NCI-H748 (cell line): ENCODE data around the gene DOC2B.
A peak's percentile ranks its signal among the peaks of the same experiment; 100 is the strongest.
"Not testable (repeated sequence)": the region's sequence is repeated elsewhere in the genome, so short reads cannot be mapped to it uniquely, and the experiment has no call there.

Experiments
- DNase-seq: peaks from one replicate; lab custom pipeline; 2025; ENCODE audit not compliant: unreplicated experiment; lab: John Stamatoyannopoulos, UW

The DOC2B gene

GRCh38 chr17:181245-182049, at the start of gene DOC2B:
Gene DOC2B, minus strand, starts transcription at chr17:181650. Its CDS starts 171 bp downstream, at chr17:181479.
- DNase-seq, result peak; percentile 63

DNA sequence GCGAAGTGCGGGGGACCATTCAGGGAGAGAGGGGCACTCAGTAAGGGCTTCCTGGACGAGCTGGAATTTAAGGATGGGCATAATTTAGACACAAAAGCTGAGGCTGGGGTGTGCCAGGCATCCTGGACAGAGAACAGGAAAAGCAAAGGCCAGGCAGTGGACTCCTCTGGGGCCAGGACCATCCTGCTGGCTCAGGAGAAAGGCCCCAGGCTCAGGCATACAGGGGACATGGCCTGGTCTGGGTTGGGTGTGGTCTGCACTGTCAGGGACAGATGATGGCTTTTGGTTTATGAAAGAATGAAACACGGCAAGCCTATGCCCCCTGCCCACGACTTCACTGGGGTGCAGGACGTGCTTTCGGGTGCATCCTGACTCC, 48.9 kb upstream of the DOC2B start:
- DNase-seq, result no peak

DNA sequence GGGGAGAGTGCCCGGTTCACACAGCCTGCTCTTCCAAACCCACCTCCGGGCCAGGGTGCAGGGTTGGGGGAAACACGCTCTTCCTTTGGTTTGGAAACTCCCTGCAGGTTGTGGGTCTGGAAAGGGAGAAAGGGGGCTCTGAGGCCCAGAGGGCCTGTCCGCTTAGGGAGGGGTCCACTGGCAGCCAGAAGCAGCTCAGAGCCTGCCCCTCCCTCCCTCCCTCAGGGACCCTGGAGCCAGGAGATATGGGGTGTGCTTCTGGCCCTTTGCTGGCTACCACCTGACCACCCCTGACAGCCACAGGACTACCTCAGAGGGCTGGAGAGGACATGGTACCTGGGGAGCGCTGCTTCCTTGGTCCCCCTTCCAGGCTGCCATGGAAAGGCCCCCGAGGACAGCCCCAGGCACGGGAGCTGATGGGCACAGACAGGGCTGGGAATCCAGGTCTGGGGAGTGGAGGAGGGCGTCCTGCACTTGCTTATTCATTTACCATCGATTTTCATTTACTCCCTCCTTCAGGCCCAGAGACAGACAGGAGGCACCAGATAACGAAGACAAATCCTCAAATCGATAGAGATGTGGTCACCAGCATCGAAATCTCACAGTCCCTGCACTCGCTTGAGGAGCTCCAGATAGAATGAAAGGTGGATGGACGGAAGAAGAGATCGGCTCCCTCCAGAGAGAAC, 48.4 kb upstream of the DOC2B start:
- no peak for DNase-seq

- no peak for DNase-seq
Observed at GRCh38 chr17:228951-229708, 47.7 kb upstream of the DOC2B start.

- no peak for DNase-seq
Observed at GRCh38 chr17:227946-228615, 46.6 kb upstream of the DOC2B start.

DNA sequence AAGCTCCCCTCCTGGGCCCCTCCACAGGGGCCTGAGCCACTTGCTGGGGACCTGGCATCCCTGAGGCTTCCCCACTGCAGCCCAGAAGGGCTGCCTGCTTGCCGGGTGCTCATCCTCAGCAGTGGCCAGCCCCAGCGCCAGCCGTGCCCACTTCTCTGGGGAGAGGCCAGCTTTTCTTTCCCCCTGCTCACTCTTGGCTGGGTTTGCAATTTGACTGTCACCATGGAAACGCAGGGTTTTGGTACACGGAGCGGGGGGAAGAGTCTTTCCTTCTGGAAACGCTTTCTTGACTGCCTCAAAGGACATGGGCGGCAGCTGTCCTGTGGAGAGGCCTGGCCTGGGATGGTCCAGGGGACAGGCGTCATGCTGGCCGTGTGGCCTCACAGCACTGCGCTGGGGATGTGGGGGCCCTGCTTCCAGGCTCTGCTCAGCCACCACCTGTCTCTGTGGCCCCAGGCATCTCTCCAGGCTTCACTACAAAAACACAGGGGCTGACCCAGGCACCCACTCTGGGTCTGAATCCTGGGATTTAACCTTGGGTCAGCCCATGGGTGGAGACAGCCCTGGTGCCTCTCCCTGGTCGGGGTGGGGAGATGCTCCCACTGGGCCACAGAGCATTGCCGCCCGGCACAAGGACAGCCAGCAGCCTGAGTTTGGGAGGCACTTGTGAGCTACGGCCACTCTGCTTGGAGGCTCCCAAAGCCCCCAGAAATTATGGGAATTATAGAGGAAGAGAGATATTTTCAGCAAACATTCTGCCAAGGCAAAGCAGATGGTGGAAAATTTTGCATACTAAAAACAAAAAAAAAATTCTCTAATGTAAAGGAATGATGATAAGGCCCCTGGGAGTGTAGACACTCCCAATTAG, 45.9 kb upstream of the DOC2B start:
- peak; percentile 19 for DNase-seq

DNA sequence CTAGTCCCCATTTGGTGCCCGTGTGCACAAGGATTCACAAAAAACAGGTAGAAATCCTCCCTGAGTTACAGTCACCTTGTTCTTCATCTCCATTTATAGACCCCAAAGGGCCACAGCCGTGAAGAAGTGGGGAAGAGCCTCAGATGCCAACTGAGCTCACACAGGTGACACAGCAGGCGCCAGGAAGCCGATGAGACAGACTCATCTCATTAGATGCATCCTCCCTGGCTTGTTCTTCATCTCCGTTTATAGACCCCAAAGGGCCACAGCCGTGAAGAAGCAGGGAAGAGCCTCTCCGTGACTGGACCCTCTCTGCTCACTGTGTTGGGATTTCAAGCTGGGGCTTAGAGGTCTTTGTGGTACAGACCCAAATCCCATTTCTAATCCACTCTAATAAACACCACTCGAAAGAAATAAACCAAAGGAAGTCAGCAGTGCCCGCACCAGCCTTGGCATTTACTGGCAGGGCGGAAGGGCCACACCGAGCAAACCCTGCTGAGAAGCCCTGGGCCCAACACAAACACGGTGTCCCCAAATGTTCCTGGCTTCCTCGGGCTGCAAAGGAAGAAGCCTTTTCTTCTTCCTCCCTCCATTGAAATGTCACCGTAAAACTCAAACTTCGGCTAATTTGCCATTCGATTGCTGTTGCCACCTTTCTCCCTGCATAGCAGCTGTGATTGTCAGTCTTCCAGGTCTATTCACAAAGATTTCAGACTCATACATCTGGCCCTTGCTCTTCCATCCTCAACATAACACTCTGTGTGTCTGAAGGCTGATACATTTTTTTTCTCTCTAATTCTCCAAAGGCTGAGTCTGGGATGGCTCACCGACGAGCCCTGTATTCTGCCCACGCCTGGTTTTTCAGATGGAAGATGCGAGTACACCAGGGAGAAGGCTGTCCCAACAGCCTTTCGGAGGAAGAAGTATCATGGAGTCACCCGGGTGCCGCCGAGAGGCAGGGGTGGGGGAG, 44.9 kb upstream of the DOC2B start:
- no peak for DNase-seq

DNA sequence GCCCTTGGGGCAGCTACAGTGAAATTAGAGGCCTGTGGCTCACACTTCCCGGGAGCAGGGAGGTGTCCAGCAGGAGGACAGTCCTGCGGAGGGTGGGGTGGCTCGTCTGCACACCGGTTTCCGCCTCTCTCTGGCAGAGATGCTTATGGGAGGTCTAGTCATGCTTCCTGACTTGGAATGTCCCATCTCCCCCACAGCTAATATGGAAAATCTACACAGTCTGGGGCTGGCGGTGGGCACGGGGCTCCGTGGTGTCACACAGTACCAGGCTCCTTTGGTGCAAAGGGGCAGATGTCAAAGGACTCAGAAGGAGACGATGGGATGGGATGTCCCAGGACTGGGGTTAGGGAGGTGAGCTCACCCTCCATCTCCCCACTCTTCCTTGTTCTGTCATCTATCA, 44.1 kb upstream of the DOC2B start:
- DNase-seq, result no peak

DNA sequence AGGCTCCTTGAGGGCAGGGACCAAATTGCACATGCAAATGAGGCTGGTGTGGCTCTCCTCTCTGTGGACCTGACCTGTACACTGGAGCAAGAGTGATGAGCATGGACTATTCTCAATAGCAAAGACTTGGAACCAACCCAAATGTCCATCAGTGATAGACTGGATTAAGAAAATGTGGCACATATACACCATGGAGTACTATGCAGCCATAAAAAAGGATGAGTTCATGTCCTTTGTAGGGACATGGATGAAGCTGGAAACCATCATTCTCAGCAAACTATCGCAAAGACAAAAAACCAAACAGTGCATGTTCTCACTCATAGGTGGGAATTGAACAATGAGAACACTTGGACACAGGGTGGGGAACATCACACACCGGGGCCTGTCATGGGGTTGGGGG, 43.1 kb upstream of the DOC2B start:
- not testable (repeated sequence) for DNase-seq

DNA sequence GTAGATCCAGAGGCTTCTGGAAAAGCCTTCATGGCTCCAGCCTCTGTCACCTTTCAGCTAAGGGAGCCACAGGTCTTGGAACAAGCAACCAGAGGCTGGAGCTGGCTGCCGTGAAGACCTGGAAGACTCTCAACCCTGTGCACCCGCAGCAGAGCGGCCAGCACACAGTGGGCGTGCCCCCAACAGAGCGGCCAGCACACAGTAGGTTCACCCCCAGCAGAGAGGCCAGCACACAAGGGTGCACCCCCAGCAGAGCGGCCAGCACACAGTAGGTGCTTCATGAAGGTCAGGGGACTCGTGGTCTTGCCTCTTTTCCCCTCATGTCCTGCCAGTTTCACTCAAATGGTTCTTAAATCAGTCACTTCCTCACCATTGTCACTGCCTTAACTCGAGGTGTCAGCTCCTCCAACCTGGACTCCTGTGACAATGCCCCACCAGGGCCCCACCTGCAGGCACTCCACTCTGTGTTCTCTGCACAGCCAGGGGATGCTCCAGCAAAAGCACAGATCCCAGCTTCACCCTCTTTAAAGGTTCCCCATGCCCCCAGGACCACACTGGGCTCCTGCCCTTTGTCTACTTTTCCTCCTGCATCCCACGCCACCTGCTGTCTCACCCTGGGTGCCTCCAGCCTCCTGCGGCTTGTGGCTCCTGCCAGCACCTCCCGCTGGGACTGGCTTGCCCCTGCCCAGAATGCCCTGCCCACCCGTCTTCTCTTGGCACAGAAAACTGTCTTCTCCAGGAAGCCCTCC, 42.4 kb upstream of the DOC2B start:
- no peak for DNase-seq

DNA sequence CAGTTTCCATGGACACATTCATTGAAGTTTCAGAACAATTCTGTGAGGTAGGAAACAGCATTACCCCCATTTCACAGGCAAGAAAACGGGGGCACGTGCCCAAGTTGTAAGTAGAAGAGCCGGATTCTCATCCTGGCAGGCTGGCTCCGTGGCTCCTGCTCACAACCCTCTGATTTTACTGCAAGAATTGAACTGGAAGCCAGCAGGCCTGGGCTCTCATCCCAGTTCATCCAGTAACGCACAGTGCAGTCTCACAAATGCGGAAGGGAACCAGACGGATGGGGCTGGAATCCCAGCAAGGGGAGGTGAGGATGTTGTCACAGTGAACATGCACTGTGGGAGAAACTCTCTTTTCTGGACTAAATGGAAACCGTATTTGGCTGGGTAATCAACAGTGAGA, 40.7 kb upstream of the DOC2B start:
- DNase-seq, result no peak

DNA sequence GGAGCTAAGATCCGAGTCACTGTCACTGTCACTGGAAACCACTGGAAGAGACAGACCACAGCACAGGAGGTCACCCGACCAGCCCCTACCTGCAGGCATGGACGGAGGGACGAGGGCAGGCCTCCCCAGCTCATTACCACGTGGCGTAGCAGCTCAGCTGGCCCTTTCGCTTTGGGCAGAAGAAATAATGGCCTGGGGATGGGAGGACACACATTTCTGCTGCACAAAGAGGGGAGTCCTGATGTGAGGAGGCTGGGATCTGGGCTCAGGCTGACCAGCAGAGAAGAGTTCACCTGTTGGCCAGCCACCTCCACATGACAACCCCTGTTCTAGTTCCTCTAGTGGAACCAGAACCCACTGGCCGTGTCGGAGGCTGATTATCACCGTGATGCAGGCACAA, 38.2 kb upstream of the DOC2B start:
- no peak for DNase-seq

- DNase-seq, result no peak
Observed at GRCh38 chr17:218432-219110, 37.1 kb upstream of the DOC2B start.

GRCh38 chr17:216625-217024, 35.2 kb upstream of the DOC2B start:
- DNase-seq, result no peak

- not testable (repeated sequence) for DNase-seq
Observed at GRCh38 chr17:215563-216478, 34.4 kb upstream of the DOC2B start.

DNA sequence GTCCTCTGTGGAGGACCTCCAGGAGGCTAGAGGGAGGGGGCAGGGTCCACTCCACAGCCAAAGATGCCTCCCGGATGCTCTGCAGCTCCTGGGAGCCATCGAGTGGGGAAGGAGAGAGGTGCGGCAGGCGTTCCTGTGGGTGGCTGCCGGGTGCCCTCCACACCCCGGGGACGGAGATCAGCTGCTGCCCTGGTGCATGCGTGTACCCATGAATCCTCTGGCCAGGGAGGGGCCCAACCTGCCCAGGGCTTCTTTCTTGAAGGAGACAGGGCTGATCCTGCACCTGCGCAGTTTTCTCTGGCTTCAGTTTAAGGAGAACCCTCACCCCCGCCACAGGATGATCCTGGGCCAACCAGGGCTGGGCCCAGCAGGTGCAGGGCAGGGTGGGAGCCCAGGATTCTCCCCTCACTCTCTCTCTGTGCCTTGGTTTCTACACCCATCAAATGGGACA, 33.5 kb upstream of the DOC2B start:
- DNase-seq, result no peak
